ENCODE data around the gene RPN2. TPM values are rescaled to one million over a fixed set of nuclear protein-coding genes. Genes with fewer than 3 reads are reported as not detected.

Gene RPN2
- polyA plus RNA-seq, 1 of the 3 experiments (the other 2 are of a cell fraction) = 420 TPM

GRCh38 chr20:37193821-37194220 is 14.7 kb downstream of the RPN2 start:
- Histone ChIP-seq H3K4me2 (no peak overlapping the region), H3K4me3 (ENCODE audit: low read depth in 2 of 2, low read length in 1 of 2) (no peak overlapping the region), H3K9me2 (no peaks in the 10 kb centered on the region), H3K9me3 (no peaks in the 10 kb centered on the region), H3K27me3 (ENCODE audit: insufficient read depth) (no peaks in the 10 kb centered on the region), H2AFZ (ENCODE audit: low read depth) (no peak overlapping the region), H3K27ac (ENCODE audit: low read depth in 2 of 2, low read length in 1 of 2) (no peak overlapping the region), H3K4me1 (ENCODE audit: control insufficient read depth in 1 of 2, insufficient read depth in 2 of 2, low read depth in 1 of 2, low read length in 1 of 2) (peaks cover 4 to 5% of the 10 kb centered on the region in 2 experiments; a peak in 2 of 4 replicates), H3K9ac (no peak overlapping the region), H3F3A (replicated peaks; ENCODE audit: insufficient read depth) (peaks cover 4% of the 10 kb centered on the region), H3K36me3 (replicated peaks in 1 of 2; ENCODE audit: control insufficient read depth in 1 of 2, insufficient read depth in 2 of 2, low read length in 1 of 2) (peaks cover 18 to 24% of the 10 kb centered on the region in 2 experiments), H4K20me1 (ENCODE audit: insufficient read depth) (peaks cover 76% of the 10 kb centered on the region), H3K79me2 (ENCODE audit: insufficient read depth) (peaks cover 99% of the 10 kb centered on the region)
- 99% methylated on average over 8 of the region's 8 CpGs for WGBS (ENCODE audit: low lambda C conversion rate)
- no peak for TF ChIP-seq RFX5 (IDR thresholded peaks at IDR 0.05; ENCODE audit: low read length)
- no peak for TF ChIP-seq NFIC (IDR thresholded peaks at IDR 0.05; ENCODE audit: borderline replicate concordance)
- no peak for TF ChIP-seq CHD2 (IDR thresholded peaks at IDR 0.05; ENCODE audit: low read length, partially characterized antibody)
- no peak for TF ChIP-seq USF1 (IDR thresholded peaks at IDR 0.05; ENCODE audit: borderline replicate concordance, low read depth)
- TF ChIP-seq TAF1 (IDR thresholded peaks at IDR 0.05; ENCODE audit: borderline replicate concordance, low read depth, low read length) = no peak
- no peak for TF ChIP-seq TCF12 (IDR thresholded peaks at IDR 0.05)
- TF ChIP-seq REST (IDR thresholded peaks at IDR 0.05; ENCODE audit: low read depth, low read length) = no peak
- DNase-seq = no peak
- POLR2A ChIA-PET = no interaction called here
- CTCF ChIA-PET = interaction anchor here (0.9 to 14.0 kb wide), 7 partner anchors 9 to 345 kb away, joined by 3 to 280 read pairs (median 10); partner anchors contain the start of gene BLCAP

GRCh38 chr20:37194621-37195417 is 15.7 kb downstream of the RPN2 start:
- Histone ChIP-seq H3K79me2 (ENCODE audit: insufficient read depth) (peaks cover 95% of the 10 kb centered on the region), H3K4me1 (ENCODE audit: control insufficient read depth in 1 of 2, insufficient read depth in 2 of 2, low read depth in 1 of 2, low read length in 1 of 2) (peaks cover 4 to 7% of the 10 kb centered on the region in 2 experiments; a peak in 2 of 4 replicates), H3K27me3 (ENCODE audit: insufficient read depth) (no peaks in the 10 kb centered on the region), H3F3A (replicated peaks; ENCODE audit: insufficient read depth) (peaks cover 4% of the 10 kb centered on the region), H3K36me3 (replicated peaks in 1 of 2; ENCODE audit: control insufficient read depth in 1 of 2, insufficient read depth in 2 of 2, low read length in 1 of 2) (peaks cover 20 to 21% of the 10 kb centered on the region in 2 experiments), H3K9ac (no peak overlapping the region), H3K27ac (ENCODE audit: low read depth in 2 of 2, low read length in 1 of 2) (peak overlapping the region in 1 of 2 experiments; percentile 16; a peak in 2 of 4 replicates), H3K9me3 (no peaks in the 10 kb centered on the region), H3K4me2 (no peak overlapping the region), H3K4me3 (ENCODE audit: low read depth in 2 of 2, low read length in 1 of 2) (no peak overlapping the region), H3K9me2 (no peaks in the 10 kb centered on the region), H4K20me1 (ENCODE audit: insufficient read depth) (peaks cover 70% of the 10 kb centered on the region), H2AFZ (ENCODE audit: low read depth) (no peak overlapping the region)
- CTCF ChIA-PET = interaction anchor here (0.6 to 14.0 kb wide), 52 partner anchors 8 to 399 kb away, joined by 3 to 280 read pairs (median 4); partner anchors contain the start of genes BLCAP, MANBAL, MROH8 and NNAT
- no peak for DNase-seq
- 82% methylated on average over 14 of the region's 14 CpGs for WGBS (ENCODE audit: low lambda C conversion rate)
- POLR2A ChIA-PET = no interaction called here
- TF ChIP-seq TAF1 (IDR thresholded peaks at IDR 0.05; ENCODE audit: borderline replicate concordance, low read depth, low read length) = no peak
- no peak for TF ChIP-seq MXI1 (IDR thresholded peaks at IDR 0.05; ENCODE audit: low read depth, low read length)
- no peak for TF ChIP-seq SMC3 (IDR thresholded peaks at IDR 0.05; ENCODE audit: low read depth, low read length)
- no peak for TF ChIP-seq GABPA (IDR thresholded peaks at IDR 0.05; ENCODE audit: low read depth)
- no peak for TF ChIP-seq USF2 (IDR thresholded peaks at IDR 0.05; ENCODE audit: borderline replicate concordance, low read depth, low read length)
- TF ChIP-seq SIN3A (IDR thresholded peaks at IDR 0.05; ENCODE audit: borderline replicate concordance, low read depth, low read length) = no peak
- no peak for TF ChIP-seq TEAD4 (IDR thresholded peaks at IDR 0.05; ENCODE audit: borderline replicate concordance, insufficient read depth)
- TF ChIP-seq GATA2 (CRISPR knock-in tag; IDR thresholded peaks at IDR 0.05) = no peak
- no peak for TF ChIP-seq NFIC (IDR thresholded peaks at IDR 0.05; ENCODE audit: borderline replicate concordance)
- no peak for TF ChIP-seq RXRA (IDR thresholded peaks at IDR 0.05; ENCODE audit: borderline replicate concordance, low read depth)
- no peak for TF ChIP-seq ZBTB33 (IDR thresholded peaks at IDR 0.05; ENCODE audit: borderline replicate concordance, low read depth)
- no peak for TF ChIP-seq IRF3 (IDR thresholded peaks at IDR 0.05; ENCODE audit: low read depth, low read length)
